ENCODE data around the gene TIAM1.

Gene TIAM1

DNA sequence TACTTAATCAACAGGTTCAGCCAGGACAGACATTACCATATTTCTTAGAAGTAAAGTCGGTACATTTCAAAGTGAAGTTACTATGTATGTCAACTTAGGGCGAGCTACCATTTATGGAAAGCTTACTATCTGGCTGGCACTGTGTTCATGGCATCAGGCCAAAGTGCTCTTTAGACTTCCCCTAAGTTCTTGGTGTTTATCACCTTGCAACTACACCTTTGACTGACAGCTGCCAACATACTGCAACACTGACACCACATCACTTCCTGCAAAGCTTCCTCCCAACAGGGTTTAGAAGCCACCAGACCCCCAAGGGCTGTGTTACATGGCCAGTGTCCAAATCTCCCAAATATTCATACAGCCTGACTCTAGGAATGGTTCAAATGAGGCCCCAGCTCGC lies 61.0 kb downstream of the TIAM1 start:
- no peak for DNase-seq (ENCODE audit: low read depth)

DNA sequence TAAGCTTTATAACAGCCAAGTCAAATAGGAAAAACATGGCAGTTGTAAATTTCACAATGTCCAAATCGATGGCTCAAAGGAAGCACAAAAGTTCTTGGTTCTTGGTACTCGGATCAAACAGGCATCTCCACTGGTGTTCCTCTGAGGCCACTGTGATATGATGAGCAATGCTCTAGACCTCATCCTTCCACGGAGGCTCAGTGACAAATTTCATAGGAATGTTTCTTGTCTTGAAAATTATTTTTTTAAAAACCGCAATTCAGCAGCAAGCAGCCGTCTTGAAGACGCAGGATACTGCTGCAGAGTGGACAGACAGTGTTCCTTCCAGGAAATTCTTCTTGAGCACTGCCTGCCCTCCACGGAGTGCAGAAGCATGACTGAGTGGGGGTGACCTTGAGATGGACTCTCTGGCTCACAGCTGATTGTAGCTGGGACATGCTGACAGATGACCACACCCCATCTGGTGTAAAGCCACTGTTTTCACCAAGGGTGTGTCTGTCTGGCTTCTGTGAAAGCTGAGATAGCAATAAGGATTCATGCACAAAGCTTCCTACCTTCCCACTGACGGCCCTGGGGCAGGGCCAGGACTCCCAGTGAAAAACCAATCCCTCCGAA lies 61.9 kb downstream of the TIAM1 start:
- DNase-seq (ENCODE audit: low read depth) = peak; percentile 40

DNA sequence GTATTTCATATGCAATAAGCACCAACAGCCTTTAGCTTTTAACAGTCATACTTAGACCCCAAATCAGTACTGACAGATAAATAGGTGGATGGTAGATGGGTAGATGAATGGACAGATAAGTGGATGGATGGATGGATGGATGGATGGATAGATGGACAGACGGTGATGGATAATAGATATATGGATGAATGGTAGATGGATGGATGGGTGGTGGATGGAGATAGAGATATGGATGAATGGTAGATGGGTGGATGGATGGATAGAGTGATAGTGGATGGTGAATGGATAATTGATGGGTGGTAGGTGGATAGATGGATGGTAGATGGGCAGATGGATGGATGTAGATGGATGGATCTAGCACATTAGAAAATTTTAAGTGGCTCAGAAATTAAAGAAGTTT lies 62.5 kb downstream of the TIAM1 start:
- no peak for DNase-seq (ENCODE audit: low read depth)

DNA sequence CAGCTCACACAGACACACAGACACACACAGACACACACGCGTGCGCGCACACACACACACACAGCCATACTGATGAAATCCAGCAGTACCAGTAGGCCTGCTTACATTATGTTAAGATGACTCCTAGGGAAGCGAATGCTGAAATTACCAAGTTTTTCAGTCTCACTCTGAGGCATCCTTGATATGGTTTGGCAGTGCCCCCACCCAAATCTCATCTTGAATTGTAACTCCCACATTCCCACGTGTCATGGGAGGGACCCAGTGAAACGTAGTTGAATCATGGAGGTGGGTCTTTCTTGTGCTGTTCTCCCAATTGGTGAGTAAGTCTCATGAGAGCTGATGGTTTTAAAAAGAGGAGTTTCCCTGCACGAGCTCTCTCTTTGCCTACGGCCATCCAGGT lies 64.1 kb downstream of the TIAM1 start:
- DNase-seq (ENCODE audit: low read depth) = no peak

DNA sequence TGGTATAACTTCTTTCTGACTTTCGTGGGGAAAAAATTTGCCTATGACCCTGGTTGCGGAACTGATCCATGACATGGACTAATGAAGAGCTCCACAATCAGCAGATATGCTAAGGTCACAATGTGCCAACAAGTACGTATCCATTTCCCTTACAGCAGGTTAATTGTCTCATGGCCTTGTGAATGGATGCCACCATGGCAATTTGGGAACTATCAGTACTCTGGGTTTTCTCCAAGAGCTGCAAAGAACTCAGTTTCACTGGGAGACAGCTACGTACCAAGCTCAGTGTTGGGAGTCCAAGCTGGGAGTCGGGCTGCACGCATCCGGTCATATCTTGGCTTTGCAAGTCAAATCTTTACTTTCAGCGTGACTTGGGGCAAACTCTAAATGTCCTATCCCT lies 64.8 kb downstream of the TIAM1 start:
- no peak for DNase-seq (ENCODE audit: low read depth)

DNA sequence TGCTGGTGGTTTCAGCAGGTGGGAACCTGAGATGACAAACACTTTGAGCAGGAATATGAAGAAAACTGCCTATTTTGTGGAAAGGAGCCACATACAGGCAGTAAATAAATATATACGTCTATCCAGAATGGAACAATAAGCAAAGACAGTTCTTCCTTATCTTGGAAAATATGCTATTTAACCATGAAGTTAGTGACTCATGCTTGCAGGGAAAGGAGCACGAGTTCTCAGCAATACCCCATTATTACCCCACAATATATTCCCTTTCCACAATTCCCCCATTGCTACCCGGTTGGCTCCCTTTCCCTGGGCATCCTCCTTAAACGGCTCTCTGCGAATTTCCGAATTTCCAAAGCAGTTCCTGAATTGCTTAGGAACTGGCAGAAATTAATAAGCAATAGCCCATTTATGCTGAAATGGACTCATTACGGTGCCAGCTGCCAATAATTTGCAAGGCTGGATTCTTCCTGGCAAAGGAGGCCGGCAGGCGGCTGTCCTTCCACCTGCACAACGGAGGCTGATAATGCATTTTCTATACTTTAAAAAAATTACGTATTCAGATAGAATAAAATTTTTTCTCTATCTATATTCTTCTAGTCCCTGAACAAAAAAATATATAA lies 65.4 kb downstream of the TIAM1 start:
- DNase-seq (ENCODE audit: low read depth) = no peak

DNA sequence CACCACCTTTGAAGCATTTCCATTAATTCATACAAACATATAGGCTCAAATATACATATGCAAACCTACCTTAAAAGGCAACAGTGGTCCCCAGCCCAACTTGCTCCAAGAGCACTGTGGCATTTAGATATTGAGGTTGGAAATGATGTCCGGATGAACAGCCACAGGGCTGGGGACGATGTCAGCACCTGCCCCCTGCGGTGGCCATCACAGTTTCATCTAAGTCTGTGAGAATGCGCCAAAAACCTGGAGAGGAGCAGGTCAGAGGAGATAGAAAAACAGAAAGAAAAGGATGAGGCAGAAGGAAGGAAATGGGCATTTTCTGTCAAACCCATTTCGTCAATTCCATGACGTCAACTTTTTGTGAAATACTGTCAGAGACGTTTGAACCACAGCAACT lies 67.4 kb downstream of the TIAM1 start:
- DNase-seq (ENCODE audit: low read depth) = no peak

DNA sequence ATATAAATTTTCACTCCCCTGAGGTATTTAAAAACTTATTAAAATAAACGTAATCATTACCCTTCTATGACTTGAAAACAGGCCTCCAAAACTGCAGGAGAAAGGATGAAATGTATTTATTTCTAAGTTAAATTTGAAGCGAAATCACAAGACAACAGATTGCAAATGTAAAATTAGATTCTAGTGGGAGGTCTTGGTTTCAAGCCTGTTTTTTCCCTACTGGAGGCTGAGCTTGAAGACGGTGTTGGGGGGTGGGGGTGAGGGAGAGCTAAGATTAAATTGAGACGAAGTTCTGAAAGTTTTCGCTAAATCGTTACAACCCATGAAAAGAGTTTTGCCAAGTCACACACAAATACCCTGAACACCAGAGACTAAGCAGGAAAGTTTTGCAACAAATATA lies 68.2 kb downstream of the TIAM1 start:
- DNase-seq (ENCODE audit: low read depth) = no peak

DNA sequence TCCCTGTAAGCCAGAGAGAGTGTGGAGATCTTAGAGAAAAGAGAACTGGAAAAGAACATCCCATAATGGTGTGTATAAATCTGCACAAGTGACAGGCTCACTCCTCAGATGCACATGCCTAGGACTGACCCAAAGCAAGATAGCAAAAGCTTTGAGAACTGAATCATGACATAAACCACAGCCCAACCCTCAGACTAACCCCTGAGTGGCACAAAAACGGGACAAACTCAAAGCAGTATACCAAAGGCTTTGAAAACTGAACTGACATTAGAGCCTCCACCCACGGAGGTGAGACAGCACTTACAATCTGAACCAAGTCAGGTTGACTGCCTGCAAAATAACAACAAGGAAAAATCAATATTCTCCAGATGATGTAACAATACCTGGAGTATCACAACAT lies 70.8 kb downstream of the TIAM1 start:
- DNase-seq (ENCODE audit: low read depth) = no peak

DNA sequence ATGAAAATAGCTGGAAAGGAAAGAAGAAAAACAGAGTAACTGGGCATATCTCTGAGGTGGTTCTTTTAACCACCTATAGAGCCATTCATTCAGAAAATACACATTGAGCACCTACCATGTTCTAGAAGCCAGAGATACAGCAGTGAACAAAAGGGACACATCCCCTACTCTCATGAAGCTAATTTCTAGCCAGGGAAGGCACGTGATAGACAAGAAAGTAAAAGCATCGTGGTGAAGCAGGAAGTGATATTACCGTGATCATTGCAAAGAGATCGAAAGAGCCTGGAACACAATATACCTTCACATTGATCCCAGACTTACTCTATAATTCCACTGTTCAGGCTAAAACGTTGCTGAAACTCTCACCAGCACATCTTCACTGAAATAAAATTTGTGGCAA lies 76.0 kb downstream of the TIAM1 start:
- DNase-seq (ENCODE audit: low read depth) = no peak

DNA sequence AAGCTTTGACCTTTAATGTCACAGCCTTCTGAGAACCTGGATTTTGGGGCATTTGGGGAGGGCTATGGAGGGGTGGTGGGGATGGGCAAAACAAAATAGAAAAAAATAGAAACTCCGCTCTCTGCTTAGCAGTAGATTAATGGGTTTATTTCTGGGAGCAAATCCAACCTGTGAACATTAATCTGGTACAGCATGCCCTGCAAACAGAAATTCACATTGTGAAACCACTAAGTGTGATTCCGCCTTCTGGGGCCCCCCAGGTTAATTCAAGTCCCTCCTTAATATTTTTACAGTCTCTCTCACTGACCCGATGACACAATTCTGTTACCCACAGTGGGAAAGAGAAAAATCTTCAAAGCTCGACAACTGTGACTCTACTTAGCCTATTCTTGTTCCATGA lies 76.4 kb downstream of the TIAM1 start:
- no peak for DNase-seq (ENCODE audit: low read depth)

DNA sequence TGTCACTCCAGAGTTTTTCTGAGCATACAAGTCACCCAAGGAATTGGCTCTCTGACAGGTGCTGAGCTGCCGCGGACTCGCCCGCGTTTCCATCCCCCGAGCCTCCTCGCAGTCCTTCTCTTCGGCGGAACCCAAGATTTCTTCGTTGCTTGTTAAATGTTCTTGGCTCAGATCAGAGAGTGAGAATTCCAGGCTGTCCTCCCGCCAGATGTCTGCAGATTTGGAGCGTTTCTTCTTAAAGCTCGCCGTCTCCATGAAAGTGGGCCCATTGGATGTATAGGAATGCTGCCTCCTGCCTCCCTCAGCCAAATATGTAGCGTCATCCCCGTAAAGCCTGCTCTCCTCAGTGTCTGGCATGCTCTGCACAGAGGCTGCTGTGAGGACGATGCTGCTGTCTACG lies 77.8 kb downstream of the TIAM1 start:
- no peak for DNase-seq (ENCODE audit: low read depth)

DNA sequence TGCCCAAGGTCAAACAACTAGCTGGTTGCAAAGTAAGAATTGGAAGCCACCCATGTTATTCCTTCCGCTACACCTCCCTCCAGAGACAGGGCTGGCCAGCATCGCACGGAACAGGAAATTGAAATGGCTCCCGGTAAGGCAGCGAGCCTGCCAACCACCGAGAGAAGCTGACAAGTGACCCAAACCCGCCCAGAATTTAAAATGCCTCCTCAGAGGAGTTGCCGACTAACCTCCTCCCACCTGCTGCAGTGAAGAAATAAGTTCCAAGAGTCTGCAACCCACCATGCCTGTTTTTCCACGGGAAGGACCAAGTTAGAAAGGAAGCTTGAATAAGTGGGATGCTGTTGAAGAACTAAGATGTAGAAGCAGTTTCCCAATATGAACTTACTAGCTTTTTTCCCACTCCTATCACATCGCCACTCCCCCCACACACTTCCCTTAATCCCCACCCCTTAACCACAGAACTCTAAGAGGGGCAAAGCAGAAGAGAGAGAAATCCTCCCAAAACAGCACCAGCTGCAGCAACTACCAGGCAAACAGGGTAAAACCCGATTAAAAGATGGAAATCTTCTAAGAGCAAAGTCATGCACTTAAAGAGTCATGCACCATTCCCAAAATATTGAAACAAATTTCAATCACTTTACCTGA lies 78.6 kb downstream of the TIAM1 start:
- DNase-seq (ENCODE audit: low read depth) = no peak

DNA sequence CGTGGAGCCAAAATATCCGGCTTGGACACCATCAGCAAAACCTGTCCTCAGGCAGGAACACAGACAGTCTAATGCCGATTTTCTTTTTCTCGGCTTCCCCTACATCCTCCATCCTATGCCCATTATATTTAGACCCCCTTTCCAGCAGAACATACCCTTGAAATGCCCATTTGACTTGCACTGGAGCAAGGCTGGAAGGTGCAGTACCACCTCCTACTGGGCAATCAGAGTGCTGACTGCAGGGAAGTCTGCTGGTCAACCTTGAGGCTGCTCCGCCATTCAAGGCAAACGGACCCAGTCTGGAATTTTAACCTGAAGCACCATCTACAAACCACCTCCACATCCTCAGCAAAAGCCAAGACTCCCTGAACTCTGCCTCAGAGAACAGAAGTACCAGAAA lies 79.5 kb downstream of the TIAM1 start:
- DNase-seq (ENCODE audit: low read depth) = no peak

DNA sequence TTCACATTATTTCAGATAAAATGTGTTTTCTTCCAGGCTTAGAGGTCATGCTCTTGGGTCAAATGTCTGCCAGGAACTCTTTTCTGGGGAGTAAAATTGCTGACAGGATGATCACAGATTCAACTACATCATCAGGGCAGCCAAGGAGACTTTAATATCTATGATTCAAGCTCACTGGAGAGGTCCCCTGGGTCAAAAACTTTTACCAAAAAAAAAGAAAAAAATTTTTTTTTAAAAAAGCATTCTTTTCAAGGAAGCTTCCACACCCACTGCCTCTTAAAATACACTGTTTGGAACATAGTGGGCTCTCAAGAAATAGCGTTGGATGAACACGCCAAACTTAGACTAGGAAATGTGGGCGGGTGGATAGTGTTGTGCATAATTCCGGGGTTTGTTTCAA lies 81.3 kb downstream of the TIAM1 start:
- DNase-seq (ENCODE audit: low read depth) = no peak

DNA sequence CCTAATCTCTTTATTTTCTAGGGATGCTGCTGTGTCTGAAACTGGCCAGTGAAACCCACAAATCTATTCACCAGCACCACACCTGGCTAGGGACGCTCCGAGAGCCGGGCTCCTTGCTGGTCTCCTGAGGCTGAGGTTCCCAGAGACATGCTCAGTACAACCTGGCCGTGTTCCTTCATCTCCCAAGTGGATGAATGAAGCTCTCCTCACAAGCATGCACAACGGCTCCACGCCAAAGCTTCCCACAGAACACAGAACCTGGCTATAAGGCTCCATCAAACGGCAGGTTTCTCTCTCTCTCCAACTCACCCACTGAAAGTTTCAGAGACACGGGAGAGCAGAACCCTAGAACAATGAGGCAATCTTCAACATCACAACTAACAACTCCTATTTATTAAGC lies 82.3 kb downstream of the TIAM1 start:
- DNase-seq (ENCODE audit: low read depth) = no peak

DNA sequence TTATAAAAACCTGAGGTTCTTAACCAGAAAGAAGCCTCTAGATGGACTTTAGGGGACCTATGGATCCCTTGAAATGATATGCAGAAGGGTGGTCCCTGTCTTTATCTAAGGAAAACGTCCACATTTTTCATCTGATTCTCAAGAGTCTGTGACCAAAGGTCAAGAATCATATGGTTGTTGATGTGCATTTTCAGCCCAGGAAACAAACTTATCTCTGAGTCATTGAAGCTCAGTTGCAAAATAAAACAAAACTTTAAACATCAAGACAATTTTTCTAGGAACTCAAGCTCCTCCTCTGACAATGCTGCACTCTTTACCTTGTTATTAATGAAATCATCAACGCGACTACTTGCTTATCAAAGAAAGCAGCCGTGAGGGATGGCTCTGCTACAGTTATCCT lies 83.3 kb downstream of the TIAM1 start:
- no peak for DNase-seq (ENCODE audit: low read depth)

DNA sequence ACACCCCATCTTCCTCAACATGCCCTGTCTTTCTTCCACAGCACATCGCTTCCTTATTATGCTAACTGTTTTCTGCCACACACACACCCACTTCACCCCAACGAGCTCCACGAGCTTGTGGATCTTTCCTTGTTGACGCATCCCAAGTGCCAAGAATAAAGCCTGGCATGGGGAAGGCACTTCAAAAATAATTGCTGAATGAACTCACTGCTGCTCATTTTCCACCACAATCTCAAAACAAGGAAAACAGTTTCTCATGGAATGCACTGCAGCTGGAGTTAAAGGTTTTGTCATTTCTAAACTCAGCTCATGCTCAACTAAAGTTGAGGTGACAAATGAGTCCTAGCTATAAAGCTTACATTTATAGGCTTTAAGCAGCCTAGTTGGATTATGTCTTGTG lies 86.0 kb downstream of the TIAM1 start:
- no peak for DNase-seq (ENCODE audit: low read depth)

DNA sequence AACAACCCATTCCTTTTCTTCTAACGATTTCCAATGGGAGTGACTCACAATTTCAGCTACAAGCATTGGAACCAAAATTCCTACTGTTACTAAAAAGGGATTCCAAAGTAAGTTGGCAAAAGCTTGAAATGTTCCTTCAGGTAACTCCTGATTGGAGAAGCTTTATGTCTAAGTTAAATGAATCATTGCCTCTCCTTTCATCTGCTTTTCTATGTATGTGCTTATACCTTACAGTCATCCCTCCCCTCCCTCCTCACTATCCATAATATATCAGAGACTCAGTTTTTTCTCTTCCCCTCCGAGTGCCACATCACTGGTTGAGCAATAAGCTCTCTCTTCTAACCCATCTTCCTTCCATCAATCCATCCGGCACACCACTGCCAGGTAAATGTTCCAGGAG lies 86.8 kb downstream of the TIAM1 start:
- no peak for DNase-seq (ENCODE audit: low read depth)

DNA sequence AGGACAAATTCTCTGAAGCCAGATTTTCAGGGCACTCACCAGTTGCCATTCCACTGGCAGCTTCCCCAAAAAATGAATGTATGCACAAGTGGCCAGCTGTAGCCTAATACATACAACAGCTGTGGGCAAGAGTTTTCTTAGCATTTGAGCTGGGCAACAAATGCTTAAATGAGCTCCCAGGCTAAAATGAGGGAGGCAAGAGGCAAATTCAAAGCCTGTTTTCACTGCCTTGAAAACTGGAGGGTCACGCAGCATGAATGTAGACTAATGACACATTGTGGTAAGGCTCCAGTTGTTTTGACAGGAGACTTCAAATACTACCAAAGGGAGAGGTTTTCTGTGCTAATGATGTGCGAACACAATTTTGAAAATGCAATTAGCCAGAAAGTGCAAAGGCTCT lies 88.2 kb downstream of the TIAM1 start:
- DNase-seq (ENCODE audit: low read depth) = no peak

DNA sequence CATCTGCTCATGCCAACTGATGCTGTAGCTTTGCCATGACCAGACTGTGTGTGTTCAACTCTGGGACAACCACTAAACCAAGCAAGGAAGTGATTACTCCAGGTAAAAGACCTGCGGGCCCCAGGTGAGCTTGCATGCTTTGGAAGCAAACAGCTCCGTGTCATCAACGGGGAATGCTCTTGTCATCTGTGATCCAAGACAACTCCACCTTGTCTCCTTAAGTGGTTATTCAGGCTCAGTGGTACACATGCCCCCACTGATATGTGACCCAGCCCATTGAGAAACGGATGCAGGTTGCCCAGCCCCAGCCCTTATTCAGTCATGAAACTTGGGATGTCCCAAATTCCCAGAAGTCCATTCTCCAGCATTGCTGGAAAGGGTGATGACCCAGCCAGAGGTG lies 89.0 kb downstream of the TIAM1 start:
- DNase-seq (ENCODE audit: low read depth) = no peak

DNA sequence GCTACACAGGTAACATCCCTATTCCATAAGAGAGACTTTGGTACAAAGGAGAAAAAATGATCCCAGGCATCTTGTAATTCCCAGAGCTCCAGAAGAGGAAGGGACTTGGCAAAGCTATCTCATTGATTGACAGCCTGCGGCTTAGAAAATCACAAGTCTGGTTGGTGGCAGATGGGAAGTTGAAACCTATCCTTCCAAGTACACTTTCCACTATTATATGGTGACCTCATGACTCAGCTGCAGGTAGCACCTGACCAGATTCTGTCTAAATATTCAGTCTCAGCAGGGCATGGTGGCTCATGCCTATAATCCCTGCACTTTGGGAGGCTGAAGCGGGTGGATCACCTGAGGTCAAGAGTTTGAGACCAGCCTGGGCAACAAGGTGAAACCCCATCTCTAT lies 89.9 kb downstream of the TIAM1 start:
- no peak for DNase-seq (ENCODE audit: low read depth)

DNA sequence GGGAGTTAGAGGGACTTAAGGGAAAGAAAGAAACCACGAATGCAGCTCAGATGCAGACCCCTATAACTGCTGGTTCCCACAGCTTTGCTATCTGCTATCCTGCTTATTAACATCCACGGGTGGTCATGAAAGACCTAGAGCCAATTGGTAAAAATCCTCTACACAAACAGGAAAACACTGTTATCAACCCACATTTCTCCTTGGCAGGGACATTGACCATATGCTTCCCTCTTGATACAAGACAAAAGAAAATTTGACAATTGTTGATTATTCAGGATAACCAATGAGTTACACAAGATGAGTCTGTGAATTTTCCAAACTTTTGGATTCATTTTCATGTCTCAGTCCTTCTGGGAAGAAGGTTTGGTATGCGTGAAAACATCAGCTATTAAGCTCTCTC lies 90.4 kb downstream of the TIAM1 start:
- no peak for DNase-seq (ENCODE audit: low read depth)

DNA sequence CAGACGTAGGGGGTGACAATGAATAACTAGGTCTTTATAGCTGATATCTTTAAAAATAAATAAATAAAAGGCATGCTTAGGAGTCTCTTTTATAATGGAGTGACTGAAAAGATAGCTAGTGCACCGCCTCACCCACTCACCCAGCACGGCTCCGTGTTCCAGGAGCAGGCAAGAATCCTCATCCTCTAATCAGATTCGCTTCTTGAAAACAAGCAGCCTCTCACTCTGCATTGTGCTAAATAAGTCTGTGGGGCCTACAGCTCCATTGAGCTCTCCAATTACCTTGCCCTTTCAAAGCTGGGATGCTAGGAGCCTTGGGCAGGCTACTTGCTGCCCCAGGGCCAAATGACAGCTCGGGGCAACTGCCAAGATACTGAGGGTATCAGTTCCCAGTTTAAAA lies 91.5 kb downstream of the TIAM1 start:
- DNase-seq (ENCODE audit: low read depth) = no peak

Measured in GM04504 (cell line).